Stimulated activated CD8-positive, alpha-beta memory T cell treated with anti-CD3 and anti-CD28 coated beads, Interleukin-7, amount 100 ng/mL, for 48 hours (primary cell): Measurements from ENCODE around the gene ZBTB47.
A peak's percentile ranks its signal among the peaks of the same experiment; 100 is the strongest.

ENCODE experiments used
- DNase-seq, 2 donors: peaks; one replicate each; pipeline ENCODE4 v3.0.0-alpha.2; 2020; ENCODE audit warnings: low read depth in 1 of 2; ENCODE audit errors: extremely low read depth in 1 of 2

Gene ZBTB47

DNA sequence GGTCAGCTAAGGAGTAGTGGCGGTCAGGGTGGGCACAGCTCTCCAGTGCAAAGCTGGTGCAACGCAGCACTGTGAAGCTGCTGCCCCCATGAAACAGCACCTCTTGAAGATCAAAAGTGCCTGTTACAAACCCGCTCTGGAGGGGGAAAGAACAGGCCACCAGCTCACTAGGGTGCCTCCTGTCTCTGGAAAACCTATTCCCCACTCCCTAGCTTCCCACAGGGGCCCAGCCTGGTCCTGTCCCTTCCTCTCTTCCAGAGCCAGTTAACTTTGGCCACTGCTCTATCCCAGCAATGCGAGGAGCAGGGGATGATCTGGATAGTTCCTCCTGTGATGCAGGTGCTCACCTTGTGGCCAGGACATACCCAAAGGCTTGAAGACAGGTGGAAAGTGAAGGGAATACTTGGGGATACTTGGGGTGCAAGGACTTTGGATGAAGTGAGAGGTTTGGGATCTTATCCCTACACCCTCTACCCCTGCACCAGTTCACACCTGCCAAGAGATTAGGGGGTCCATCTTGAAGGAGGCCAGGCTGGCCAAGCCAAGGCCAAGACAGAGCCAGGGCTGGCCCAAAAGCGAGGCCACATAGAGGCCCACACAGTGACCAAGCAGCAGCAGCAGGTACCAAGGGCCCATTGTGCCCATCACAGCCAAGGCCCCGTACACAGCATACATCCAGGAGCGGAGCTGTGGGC, 44.9 kb downstream of the ZBTB47 start:
- no peak for DNase-seq

DNA sequence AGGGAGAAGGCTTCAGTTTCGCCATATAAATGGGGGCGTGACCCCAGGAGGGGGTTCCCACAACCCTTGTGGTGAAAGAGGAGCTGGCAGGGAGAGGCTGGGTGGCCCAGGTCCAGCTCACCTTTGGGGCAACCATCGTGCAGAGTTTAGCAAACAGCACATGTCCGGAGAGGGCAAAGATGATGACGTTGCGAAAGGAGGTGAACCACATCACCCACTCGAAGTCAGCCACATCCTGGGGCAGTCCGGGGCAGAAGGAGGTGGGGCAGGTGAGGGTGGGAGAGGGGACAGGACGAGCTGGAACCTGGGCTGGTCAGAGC, 45.4 kb downstream of the ZBTB47 start:
- DNase-seq: no peak

DNA sequence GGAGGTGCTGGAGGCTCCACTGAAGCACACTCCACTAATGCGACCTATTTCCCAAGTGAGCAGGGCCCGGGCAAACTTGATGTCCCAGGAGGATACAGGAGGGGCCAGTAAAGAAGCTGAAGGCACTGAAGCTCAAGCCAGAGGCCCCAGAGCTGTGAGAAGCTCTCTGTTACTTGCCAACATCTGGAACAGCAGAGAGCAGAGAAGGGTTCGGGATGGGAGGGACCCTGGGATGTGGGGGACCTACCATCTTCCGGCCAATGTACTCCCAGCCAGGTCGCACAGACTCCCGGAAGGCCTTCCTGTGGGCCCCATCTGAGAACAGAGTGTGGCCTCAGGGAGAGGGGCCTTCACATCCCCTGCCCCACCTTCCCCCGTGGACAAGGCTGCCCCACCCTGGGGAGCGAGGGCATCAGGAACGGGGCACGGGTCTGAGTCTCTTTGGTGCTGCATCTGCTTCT, 46.0 kb downstream of the ZBTB47 start:
- no peak for DNase-seq

DNA sequence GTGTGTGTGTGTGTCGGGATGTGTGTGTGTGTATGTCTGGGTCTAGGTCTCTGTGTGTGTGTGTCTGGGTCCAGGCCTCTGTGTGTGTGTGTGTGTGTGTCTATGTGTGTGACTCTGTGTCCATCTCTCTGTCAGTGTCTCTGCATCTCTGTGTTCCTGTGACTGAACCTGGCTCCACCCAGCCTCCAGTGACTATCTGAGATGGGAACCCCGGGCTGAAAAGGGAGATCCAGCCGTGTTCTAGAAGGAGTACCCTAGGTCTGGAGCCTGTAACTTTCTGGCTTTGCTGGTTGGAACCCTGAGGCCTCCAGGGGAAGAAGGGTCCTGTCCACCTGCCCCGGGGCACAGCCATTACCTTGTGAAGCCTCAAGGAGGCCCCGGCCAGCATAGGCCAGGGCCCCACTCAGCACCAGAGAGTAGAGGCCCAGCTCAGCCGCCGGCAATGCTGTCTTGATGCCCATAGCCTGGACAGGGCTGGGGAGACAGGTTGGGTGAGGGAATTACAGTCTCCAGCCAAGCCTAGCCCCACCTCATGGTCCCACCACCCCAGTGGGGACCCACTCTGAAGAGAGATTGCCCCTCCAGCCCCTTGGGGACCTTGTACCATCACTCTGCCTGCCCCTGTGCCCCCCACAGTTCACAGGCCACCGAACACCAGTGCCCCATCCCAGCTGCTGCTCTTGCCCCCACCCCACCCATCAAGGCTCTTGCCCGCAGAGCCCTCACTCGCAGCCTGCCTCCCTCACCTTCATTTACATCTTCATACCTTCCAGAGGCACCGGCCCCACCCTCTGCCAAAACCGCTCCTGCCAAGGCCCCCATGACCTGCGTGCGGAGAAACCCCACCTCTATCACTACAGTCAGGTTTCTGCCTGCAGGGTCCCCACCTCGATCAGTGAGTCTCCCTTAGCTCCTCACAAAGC, 47.1 kb downstream of the ZBTB47 start:
- no peak for DNase-seq

DNA sequence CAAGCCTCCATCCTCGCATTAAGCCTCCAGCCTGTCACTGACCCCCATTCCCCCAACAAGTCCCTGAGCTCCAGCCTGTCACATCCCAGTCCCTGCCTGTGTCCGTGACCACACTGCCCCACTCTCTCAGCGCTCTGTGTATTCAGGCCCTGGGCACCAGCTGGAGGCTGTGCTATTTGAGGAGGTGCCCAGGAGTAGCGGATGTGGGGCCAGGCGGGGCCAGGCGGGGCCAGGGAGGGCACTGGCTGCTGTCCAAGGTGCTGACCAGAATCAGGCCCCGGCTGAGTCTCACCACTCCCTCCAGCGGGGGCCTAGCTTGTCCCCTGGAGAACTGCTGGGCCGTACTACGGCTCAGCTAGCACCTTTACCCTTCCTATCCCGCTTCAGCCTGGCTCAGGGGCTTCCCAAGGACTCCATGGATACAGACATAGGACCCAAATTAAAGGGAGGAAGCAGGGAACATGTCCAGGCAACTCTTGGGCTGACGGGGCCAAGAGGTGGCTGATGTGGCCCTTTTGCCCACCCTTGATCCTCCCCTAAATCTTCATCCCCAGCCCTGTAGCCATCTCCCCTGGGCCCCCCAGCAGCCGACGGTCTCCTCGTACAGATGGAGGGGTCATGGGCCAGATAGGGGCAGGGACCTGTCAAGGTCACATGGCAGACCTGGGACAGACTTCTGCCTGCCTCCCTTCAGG, 48.0 kb downstream of the ZBTB47 start:
- peak; percentile 9 to 14 for DNase-seq

DNA sequence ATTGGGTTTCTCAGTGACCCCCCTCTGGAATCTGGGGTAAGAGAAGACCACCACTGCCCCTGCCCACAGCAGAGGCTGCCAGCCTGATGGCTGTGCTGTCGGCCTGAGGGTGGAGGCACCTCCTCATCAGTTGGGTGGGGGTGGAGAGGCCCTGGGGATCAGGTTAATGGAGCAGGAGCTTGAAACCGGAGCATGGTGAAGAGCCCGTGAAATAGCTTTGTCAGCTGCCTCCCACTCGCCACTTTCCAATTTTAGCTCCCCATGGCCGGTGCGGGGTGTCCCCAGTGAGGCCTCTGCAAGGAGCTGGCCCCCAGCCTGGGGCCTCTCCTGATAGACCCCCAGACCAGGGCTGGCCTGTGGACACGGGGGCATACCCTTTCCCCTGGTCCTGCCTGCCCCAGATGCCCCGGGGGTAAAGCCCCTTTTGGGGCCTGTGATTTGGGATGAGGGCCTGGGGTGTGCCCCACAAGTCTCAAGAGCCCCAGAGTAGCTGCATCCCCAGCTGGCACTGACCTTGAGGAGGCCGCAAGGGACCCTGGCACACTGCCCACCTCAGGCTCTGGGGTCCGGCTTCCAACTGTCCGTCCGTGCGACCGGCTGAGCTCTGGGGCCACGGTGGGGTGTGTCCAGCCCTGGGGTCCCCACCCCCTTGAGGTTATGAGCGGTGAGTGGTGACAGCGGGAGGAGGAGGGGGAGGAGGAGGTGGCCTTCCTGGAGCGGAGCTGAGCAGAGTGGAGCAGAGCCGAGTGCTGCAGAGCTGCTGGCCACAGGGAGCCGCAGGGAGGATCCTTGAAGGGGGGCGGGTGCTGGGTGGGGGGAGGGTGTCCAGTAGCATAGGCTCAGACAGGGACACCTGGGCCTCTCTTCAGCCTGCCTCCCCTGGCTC, 48.8 kb downstream of the ZBTB47 start, which contains the start of gene HHATL:
Gene HHATL (minus strand): TSS at position 733 of the 886 bp plus-strand sequence. CDS start 1,972 bp downstream, outside the sequence.
- DNase-seq: no peak

DNA sequence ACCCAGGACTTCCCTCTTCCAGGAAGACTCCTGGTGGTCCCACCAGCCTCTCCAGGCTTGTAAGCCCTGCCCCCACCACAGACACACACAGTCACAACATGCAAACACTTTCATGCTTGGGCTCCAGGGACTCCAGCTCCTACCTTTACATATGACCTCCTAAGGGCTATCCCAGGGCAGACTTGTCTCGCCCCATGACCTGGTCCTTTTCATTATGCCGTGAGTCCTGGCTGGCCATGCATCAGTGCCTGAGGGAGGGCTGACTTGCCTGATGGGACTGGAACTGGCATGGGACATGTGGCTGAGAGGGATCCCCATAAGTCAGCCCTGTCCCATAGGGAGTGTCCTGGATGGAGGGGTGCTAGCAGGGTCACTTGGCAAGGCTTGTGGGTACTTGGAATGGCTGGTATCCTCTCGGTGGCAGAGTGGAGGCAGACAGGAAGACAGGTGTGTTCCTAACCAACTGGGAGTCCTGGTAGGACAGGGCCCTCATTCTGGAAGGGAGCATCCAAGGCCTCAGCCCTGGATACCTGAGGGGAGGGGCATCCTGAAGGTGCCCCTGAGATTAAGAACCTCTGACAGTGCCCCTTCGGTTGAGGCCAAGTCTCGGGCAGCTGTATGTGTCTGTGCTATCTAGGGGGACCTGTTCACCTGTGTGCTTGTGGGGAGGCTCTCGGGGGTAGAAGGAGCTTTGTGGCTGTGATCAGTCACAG, 49.6 kb downstream of the ZBTB47 start:
- DNase-seq: no peak

DNA sequence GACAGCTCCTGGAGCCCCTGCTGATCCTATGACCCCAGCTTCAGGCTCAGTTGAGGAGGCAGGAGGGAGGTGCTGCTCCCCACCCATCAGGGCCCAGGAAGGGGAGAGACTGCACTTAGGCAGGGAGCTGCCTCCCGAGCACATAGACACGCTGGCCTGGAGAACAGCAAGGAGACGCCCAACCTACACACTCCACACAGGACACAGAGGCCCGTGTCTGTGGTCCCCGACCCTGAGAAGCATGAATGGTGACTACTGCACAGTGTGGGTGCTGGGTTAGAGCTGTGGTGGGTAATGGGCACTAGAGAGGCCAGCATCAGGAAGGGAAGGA, 50.2 kb downstream of the ZBTB47 start:
- DNase-seq: no peak

DNA sequence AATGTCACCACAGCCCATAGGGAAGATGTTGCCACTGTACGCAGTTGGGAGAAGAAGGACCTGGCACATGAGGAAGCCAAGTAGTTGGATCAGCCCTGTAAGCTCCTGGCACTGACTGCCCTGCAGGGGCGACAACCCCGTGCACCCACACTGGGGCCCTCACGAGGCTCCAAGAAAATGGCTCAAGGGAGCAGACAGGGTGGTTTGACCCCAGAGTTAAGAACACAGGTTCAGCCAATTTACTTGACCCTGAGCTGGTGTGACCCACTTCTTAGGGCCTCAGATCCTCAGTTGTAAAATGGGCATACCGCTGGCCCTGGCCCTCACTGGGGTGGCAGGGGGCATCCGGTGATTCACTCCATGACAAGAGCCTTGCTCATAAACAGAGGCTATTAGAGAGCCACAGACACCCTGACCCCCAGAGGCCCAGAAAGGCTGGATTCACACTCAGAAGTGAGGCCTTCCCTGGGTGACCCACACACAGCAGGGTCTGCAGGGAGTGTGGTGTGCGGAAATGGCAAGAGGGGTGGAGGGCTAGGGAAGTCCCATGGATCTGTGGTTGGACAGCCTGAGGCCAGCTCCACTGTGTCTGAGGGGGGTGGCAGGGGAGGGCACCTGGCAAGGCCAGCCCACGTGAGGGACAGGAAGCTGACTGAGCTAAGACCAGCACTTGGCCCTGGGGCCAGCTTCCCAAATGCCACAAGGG, 50.8 kb downstream of the ZBTB47 start:
- DNase-seq: no peak

DNA sequence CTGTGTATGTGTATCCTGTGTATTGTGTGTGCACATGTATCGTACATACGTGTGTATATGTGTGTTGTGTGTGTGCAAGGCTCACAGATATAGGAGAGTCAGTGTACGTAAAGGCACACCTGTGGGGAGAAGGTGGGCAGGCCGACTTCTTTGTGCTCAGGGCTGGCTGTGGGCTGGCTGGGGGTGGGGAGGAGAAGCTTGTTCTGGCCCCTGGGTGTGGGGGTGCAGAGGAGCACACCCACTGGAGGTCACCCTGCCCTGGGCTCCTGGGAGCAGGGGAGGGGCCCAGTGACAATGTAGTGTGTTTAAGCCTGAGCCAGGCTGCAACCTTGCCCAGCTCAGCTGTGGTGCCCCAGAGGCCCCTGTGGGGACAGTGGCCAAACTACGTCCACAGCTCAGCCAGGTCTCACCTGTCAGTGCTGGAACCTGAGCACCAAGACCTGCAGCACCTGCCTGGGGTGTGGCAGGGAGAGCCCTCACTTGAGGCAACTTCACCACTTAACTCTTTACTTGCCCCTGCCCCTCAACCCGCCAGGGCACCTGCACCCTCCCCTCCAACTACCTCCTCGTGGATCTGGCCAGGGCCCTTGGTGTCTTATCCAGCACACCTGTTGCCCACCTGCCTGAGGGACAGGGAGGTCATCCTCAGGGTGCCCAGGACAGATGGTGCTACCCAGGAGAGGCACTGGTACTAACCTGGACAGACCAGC, 51.7 kb downstream of the ZBTB47 start:
- DNase-seq: no peak

DNA sequence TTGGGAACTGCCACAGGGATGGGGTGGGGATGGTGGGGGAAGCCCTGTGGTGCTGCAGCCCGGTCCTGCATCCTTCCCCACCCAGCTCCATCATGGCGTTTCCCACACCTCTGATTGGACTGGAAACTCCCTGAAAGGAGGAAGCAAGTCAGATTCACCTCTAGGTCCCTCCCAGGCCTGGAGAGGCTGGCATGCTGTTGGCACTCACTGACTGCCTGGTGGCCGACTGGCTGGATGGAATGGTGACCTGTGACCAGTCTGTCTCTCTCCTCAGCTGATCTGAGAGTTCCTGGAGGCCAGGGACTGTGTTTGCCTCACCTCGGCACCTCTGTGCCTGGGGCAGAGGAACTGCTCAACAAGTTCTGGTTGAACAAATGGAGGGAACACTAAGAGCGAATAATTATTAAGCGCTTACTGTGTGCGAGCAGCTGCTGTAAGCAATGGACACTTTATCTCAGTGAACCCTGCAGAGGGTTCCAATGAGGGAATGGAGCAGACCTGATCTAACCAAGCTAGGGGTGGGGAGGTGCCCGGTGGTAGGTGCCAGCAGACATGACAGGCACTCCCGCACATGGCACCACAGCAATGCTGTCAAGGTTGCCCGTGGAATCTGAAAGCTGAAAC, 52.6 kb downstream of the ZBTB47 start:
- DNase-seq: no peak

DNA sequence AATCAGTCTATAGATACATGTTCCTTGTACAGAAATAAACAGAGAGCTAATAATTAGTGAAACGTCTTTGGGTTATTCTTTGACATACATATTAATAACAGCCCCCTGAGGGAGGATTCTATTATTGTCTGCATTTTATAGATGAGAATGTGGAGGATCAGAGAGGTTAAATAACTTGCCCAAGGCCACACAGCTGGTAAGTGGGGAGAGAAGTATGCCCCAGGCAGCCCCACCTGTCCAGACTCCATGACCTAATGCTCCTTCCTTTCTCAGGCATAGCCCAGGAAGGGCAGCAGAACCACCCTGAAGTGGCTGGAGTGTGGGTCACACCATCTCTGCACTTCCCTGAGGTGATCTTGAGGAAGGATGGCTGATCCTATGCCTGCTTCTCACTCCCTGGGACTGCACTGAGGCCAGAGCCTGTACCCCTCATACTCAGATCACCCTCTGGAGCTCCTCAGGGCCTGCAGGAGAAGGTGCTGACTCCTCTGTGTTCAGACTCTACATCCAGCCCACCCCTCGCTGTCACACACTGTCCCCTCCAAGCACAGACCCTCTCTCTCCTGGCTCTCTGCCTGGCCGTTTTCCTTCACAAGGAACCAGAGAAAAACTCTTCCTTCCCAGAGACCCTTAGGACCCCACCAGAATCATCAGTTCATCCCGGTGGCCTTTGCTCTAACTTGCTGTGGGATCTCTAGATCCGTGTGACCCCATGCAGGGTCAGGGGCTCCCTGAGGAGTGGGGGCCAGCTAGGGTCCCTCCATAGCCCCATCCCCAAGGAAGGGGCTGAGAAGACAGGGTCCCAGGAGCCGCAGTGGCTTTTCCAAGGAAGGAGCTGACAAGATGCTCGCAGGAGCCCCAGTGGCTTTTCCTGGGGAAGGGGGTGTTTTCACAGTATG, 53.5 kb downstream of the ZBTB47 start:
- no peak for DNase-seq

DNA sequence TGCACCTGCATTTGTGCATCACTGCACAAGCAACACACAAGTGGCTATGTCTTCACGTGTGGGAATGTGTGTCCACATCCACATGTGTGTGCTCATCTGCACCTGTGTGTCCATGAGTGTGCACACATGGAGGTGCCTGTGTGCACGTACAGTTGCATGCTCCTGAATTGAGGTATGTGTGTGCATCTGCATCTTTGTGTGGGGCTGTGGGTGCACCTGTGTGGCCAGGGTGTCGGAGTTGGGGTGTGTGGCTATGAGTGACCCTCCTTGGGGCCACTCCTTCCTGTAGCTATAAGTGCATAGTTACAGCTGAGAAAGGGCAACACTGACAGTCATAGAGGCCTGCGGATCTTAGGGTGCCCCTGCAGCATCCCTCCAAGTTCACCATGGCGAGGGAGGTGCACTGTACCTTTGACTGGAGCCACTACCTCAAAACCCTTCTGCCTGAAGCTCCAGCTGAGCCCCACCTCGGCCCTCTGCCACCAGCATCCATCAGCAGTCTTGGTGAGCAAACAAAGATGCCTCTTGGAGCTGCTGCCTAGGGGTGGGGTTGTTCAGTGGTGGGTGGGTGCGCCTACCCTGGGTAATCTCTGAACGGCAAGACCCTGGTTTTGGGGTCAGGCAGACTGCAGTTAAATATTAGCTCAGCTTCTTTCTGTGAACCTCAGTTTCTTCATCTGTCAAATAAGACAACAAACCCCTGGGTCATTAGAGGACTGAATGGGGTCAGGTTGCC, 54.3 kb downstream of the ZBTB47 start:
- no peak for DNase-seq

DNA sequence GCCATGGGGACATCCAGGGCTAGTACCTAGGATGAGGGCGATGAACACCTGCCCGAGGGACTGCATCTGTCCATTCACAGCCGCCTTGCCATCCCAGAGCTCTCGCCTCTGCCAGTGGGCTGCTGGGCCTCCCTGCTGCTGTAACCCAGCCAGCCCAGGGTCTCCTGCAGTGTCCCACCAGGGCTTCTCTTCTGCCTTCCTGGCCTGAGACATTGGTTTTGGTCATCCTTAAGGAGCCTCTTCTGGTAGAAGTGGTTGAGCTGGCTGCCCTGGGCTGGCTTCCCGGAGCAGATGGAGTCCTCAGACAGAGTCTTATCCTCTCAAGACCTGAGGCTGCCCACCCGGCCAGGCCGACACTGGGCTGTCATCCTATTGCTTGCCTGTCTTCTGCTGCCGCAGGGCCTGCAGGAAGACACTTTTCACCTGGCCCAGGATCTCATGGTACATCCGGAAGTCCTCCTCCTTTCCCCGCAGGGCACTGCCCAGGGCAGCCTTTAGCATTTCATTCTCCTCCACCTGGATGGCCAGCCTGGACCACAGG, 55.2 kb downstream of the ZBTB47 start:
- no peak for DNase-seq

DNA sequence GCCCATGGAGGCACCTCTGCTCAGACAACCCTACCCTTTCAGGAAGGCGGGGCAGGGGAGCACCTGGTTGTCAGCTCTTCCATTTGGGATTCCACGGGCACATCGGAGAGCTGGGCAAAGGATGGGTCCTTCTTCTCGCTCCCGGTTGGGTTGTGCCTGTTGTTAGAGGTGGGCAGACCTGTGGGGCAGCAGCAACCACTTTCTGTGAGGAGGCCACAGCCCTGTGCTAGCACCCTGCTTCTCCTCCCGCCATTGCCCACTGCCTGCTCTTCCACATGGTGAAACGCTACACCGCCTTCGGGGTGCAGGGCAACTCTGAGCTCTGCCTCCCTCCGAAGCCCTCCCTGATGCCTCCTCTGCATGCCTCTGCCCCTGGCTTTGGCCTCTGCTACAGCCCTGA, 56.1 kb downstream of the ZBTB47 start:
- no peak for DNase-seq

DNA sequence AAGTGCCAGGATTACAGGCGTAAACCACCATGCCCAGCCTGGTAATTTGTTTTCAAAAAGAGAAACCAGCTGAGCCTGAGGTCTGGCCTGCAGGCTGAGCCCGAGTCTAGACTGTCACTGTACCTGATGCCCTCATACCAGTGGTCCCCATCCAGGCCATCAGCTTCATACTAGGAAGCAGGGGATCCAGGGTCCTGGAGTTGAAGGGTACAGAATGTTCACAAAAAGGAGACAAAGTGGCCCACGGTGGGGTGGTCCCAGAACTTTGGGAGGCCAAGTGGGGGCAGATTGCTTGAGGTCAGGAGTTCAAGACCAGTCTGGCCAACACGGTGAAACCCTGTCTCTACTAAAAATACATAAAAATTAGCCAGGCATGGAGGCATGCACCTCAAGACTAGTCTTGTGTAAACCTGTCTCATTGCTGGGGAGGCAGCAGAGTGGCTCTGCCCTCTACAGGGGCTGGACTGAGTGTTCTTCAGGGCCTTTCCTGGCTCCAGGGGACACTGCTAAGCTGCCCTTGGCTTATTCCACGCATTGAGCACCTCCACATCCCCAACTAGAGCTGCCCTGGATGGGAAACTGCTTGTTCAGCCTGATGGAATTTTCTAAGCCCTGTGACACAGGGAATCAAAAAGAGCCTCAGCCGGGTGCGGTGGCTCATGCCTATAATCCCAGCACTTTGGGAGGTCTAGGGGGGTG, 57.0 kb downstream of the ZBTB47 start:
- DNase-seq: no peak
